Fibroblast of lung (primary cell): ENCODE data around the gene HHIPL2. TPM values are rescaled to one million over a fixed set of nuclear protein-coding genes. Genes with fewer than 3 reads are reported as not detected.

ENCODE experiments used
- DNase-seq, 2 donors: peaks; one replicate each; pipeline versions ENCODE4 v3.0.0 to v3.0.0-alpha.2; 2010; ENCODE audit warnings: low read depth in 2 of 2
- H2AFZ ChIP-seq: 2 replicates; pipeline ENCODE4 v1.5.1; 2012; ENCODE audit warnings: low read length, control low read depth, inconsistent platforms
- H3K27ac ChIP-seq: 2 replicates; pipeline ENCODE4 v1.5.1; 2011; ENCODE audit warnings: low read length, control low read depth; ENCODE audit not compliant: insufficient read depth
- H3K27me3 ChIP-seq: 2 replicates; pipeline ENCODE4 v1.5.1; 2011; ENCODE audit warnings: mild to moderate bottlenecking, low read length; ENCODE audit not compliant: control insufficient read depth, insufficient read depth
- H3K36me3 ChIP-seq: 2 replicates; pipeline ENCODE4 v1.5.1; 2011; ENCODE audit warnings: low read length; ENCODE audit not compliant: control insufficient read depth, insufficient read depth
- H3K4me1 ChIP-seq: 2 replicates; pipeline ENCODE4 v1.5.1; 2011; ENCODE audit warnings: low read length; ENCODE audit not compliant: control insufficient read depth, insufficient read depth; ENCODE audit errors: extremely low read depth
- H3K4me2 ChIP-seq: 2 replicates; pipeline ENCODE4 v1.5.1; 2011; ENCODE audit warnings: low read length, control low read depth; ENCODE audit not compliant: insufficient read depth; ENCODE audit errors: extremely low read depth
- H3K4me3 ChIP-seq, 4 experiments: fragments of 200-600 bp in 1 of 4; sonication (generic) in 1 of 4; replicated peaks in 1 of 4; 2 replicates each; pipeline ENCODE4 v1.5.1; 2011 to 2016; ENCODE audit warnings: low read length in 4 of 4, low read depth in 3 of 4, mild to moderate bottlenecking in 3 of 4, control low read depth in 2 of 4, inconsistent platforms in 1 of 4, mixed read lengths in 1 of 4; ENCODE audit not compliant: insufficient read depth in 1 of 4; ENCODE audit errors: control extremely low read depth in 1 of 4
- H3K79me2 ChIP-seq: 2 replicates; pipeline ENCODE4 v1.5.1; 2012; ENCODE audit warnings: mild to moderate bottlenecking, low read length, inconsistent platforms; ENCODE audit not compliant: control insufficient read depth, insufficient read depth
- H3K9ac ChIP-seq: 2 replicates; pipeline ENCODE4 v1.5.1; 2011; ENCODE audit warnings: mild to moderate bottlenecking, low read length, control low read depth; ENCODE audit not compliant: insufficient read depth
- H3K9me3 ChIP-seq: 2 replicates; pipeline ENCODE4 v1.5.1; 2012; ENCODE audit warnings: low read depth, low read length; ENCODE audit not compliant: control insufficient read depth, insufficient read depth
- H4K20me1 ChIP-seq: 2 replicates; pipeline ENCODE4 v1.5.1; 2011; ENCODE audit warnings: low read length; ENCODE audit not compliant: control insufficient read depth, insufficient read depth; ENCODE audit errors: extremely low read depth
- CTCF ChIP-seq, 2 donors: IDR thresholded peaks in 1 of 2; conservative IDR thresholded peaks in 1 of 2; 1 replicate in 1 of 2; 2 replicates in 1 of 2; pipeline ENCODE4 v1.5.1; 2011 to 2012; ENCODE audit warnings: low read length in 2 of 2, control low read depth in 1 of 2, inconsistent platforms in 1 of 2, low read depth in 1 of 2, mild to moderate bottlenecking in 1 of 2
- EZH2 ChIP-seq: IDR thresholded peaks from 2 replicates; pipeline ENCODE4 v1.5.1; 2012; ENCODE audit warnings: low read length, control low read depth, mild to moderate bottlenecking; ENCODE audit errors: missing control alignments
- polyA plus RNA-seq, 2 donors: library from polyadenylated mRNA; depleted of rRNA in 1 of 2; stranded (reverse) in 1 of 2; unstranded in 1 of 2; fragments of >200 nt; gene quantifications; 2 replicates each; pipeline ENCODE4 v1.2.1, GENCODE V29; 2011 to 2012; ENCODE audit warnings: missing spikeins in 1 of 2
- total RNA-seq: library from RNA; depleted of rRNA; stranded (reverse); fragments of >200 nt; gene quantifications from 2 replicates; pipeline ENCODE4 v1.2.1, GENCODE V29; 2014

Gene HHIPL2
- total and polyA plus RNA-seq, 2 donors (not counting 1 experiment from before 2014, with no cell fraction given), result 0.14 to 0.33 TPM

- Histone ChIP-seq H4K20me1 (no peaks in the 10 kb centered on the region), H3K4me1 (peaks cover 2% of the 10 kb centered on the region), H3K79me2 (no peaks in the 10 kb centered on the region), H3K9me3 (no peaks in the 10 kb centered on the region), H3K27ac (peak overlapping the region; percentile 47), H2AFZ (peak overlapping the region; percentile 49), H3K9ac (no peak overlapping the region), H3K4me3 (peak overlapping the region in 1 of 4 experiments; percentile 18), H3K36me3 (no peaks in the 10 kb centered on the region), H3K4me2 (peak overlapping the region; percentile 66), H3K27me3 (no peaks in the 10 kb centered on the region)
- TF ChIP-seq EZH2, result no peak
- TF ChIP-seq CTCF (conservative IDR thresholded peaks at IDR 0.05 in 1 of 2, IDR thresholded peaks at IDR 0.05 in 1 of 2; ENCODE audit: low read depth in 1 of 2, low read length in 2 of 2), result no peak
- peak; percentile 78 to 80 for DNase-seq
These were observed 1.2 kb downstream of the HHIPL2 start for GRCh38 chr1:222546548-222547259.

- Histone ChIP-seq H2AFZ (no peak overlapping the region), H3K4me1 (peaks cover 2% of the 10 kb centered on the region), H3K27me3 (no peaks in the 10 kb centered on the region), H3K9ac (no peak overlapping the region), H3K36me3 (no peaks in the 10 kb centered on the region), H3K79me2 (no peaks in the 10 kb centered on the region), H3K9me3 (no peaks in the 10 kb centered on the region), H3K4me3 (no peak overlapping the region), H4K20me1 (no peaks in the 10 kb centered on the region), H3K27ac (no peak overlapping the region), H3K4me2 (no peak overlapping the region)
- TF ChIP-seq EZH2, result no peak
- no peak for TF ChIP-seq CTCF (conservative IDR thresholded peaks at IDR 0.05 in 1 of 2, IDR thresholded peaks at IDR 0.05 in 1 of 2; ENCODE audit: low read depth in 1 of 2, low read length in 2 of 2)
- DNase-seq, result no peak
These were observed 1.8 kb downstream of the HHIPL2 start for GRCh38 chr1:222546091-222546490.

DNA sequence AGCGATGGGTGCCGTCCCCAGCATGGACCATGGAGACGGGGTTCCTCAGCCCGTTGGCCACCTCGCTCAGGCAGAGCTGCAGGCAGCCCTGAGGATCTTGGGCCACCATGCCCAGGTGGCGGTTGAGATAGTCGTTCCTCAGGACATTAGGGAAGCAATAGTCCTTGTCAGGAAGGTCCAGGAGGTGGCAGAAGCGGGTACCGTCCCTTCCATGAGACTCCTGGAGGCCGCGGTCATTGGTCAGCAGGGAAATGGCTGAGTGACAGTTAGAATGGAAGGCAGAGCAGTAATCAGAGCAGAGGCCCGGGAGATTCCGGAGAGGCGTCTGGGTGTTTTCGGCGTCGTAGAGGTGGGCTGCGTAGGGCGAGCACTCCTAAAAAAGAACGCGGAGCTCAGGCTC is 4.1 kb downstream of the HHIPL2 start:
- Histone ChIP-seq H3K4me2 (no peak overlapping the region), H3K36me3 (no peaks in the 10 kb centered on the region), H3K9ac (no peak overlapping the region), H2AFZ (no peak overlapping the region), H4K20me1 (no peaks in the 10 kb centered on the region), H3K27ac (no peak overlapping the region), H3K4me3 (no peak overlapping the region), H3K79me2 (no peaks in the 10 kb centered on the region), H3K9me3 (no peaks in the 10 kb centered on the region), H3K4me1 (peaks cover 2% of the 10 kb centered on the region), H3K27me3 (no peaks in the 10 kb centered on the region)
- no peak for DNase-seq
- no peak for TF ChIP-seq EZH2
- no peak for TF ChIP-seq CTCF (conservative IDR thresholded peaks at IDR 0.05 in 1 of 2, IDR thresholded peaks at IDR 0.05 in 1 of 2; ENCODE audit: low read depth in 1 of 2, low read length in 2 of 2)
